ENCODE data around the gene NHLH2.

The NHLH2 gene

GRCh38 chr1:115840605-115841460 lies at the start of gene NHLH2:
TSS of gene NHLH2 (minus strand) at chr1:115841126. CDS start at chr1:115838372, 2,754 bp downstream.
- no peak for DNase-seq (ENCODE audit: low read depth in 2 of 2)

GRCh38 chr1:115890580-115890979 lies 49.7 kb upstream of the NHLH2 start:
- no peak for DNase-seq (ENCODE audit: low read depth in 2 of 2)

GRCh38 chr1:115888976-115889375 lies 48.0 kb upstream of the NHLH2 start:
- no peak for DNase-seq (ENCODE audit: low read depth in 2 of 2)

GRCh38 chr1:115882913-115883902 lies 42.3 kb upstream of the NHLH2 start:
- DNase-seq (ENCODE audit: low read depth in 2 of 2), result no peak

GRCh38 chr1:115880981-115881672 lies 40.2 kb upstream of the NHLH2 start:
- DNase-seq (ENCODE audit: low read depth in 2 of 2), result no peak

GRCh38 chr1:115879977-115880376 lies 39.1 kb upstream of the NHLH2 start:
- no peak for DNase-seq (ENCODE audit: low read depth in 2 of 2)

- no peak for DNase-seq (ENCODE audit: low read depth in 2 of 2)
Measured at GRCh38 chr1:115877511-115877910, 36.6 kb upstream of the NHLH2 start.

- DNase-seq (ENCODE audit: low read depth in 2 of 2), result no peak
Measured at GRCh38 chr1:115874904-115875303, 34.0 kb upstream of the NHLH2 start.

GRCh38 chr1:115874497-115874896 lies 33.6 kb upstream of the NHLH2 start:
- DNase-seq (ENCODE audit: low read depth in 2 of 2), result no peak

GRCh38 chr1:115873184-115873583 lies 32.3 kb upstream of the NHLH2 start:
- no peak for DNase-seq (ENCODE audit: low read depth in 2 of 2)

- no peak for DNase-seq (ENCODE audit: low read depth in 2 of 2)
Measured at GRCh38 chr1:115869064-115869463, 28.1 kb upstream of the NHLH2 start.

- no peak for DNase-seq (ENCODE audit: low read depth in 2 of 2)
Measured at GRCh38 chr1:115867216-115867615, 26.3 kb upstream of the NHLH2 start.

- no peak for DNase-seq (ENCODE audit: low read depth in 2 of 2)
Measured at GRCh38 chr1:115865704-115866380, 24.9 kb upstream of the NHLH2 start.

- no peak for DNase-seq (ENCODE audit: low read depth in 2 of 2)
Measured at GRCh38 chr1:115862403-115862802, 21.5 kb upstream of the NHLH2 start.

GRCh38 chr1:115854005-115854404 lies 13.1 kb upstream of the NHLH2 start:
- no peak for DNase-seq (ENCODE audit: low read depth in 2 of 2)

- no peak for DNase-seq (ENCODE audit: low read depth in 2 of 2)
Measured at GRCh38 chr1:115850937-115851336, 10.0 kb upstream of the NHLH2 start.

- DNase-seq (ENCODE audit: low read depth in 2 of 2), result no peak
Measured at GRCh38 chr1:115847787-115848186, 6.9 kb upstream of the NHLH2 start.

- no peak for DNase-seq (ENCODE audit: low read depth in 2 of 2)
Measured at GRCh38 chr1:115842948-115843347, 2.0 kb upstream of the NHLH2 start.

GRCh38 chr1:115839679-115840237 lies 1.2 kb downstream of the NHLH2 start:
- no peak for DNase-seq (ENCODE audit: low read depth in 2 of 2)

GRCh38 chr1:115839029-115839678 lies 1.8 kb downstream of the NHLH2 start:
- no peak for DNase-seq (ENCODE audit: low read depth in 2 of 2)
